Liver (tissue), 3 donors: ENCODE data around the gene ELOVL3.

Experiments
- NR2F2 ChIP-seq: IDR thresholded peaks from 2 replicates; pipeline ENCODE4 v1.6.1; 2016; ENCODE audit warnings: antibody characterized with exemption
- RXRA ChIP-seq, 2 donors: IDR thresholded peaks; 2 replicates each; pipeline ENCODE4 v1.6.1; 2017 to 2018; ENCODE audit warnings: antibody characterized with exemption in 2 of 2, mild to moderate bottlenecking in 1 of 2
- YY1 ChIP-seq: IDR thresholded peaks from 2 replicates; pipeline ENCODE4 v1.6.1; 2016; ENCODE audit warnings: antibody characterized with exemption, mild to moderate bottlenecking
- TF ChIP-seq, protein P1 (sequence below): fragments of 150-350 bp; IDR thresholded peaks from 2 replicates; pipeline ENCODE4 v1.5.1; 2017; ENCODE audit warnings: improper control_type of control experiment, low read depth, low read length; ENCODE audit not compliant: missing input control
- donor health status: healthy.
- donor health status: healthy.

DNA sequence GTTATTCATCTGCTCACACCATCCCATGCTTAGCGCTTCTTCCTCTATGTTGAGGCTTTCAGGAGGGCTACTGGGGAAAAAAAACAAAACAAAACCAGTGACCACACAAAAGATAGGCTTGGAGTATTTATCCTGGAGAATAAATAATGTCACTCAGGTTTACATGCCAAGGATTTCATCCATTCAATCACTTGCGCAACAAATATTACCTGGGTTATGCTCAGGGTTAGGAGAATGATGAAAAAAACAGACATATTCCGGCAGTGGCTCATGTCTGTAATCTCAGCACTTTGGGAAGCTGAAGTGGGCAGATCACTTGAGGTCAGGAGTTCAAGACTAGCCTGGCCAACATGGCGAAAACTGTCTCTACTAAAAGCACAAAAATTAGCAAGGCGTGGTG is 3.3 kb upstream of the ELOVL3 start:
- TF ChIP-seq, protein P1, sequence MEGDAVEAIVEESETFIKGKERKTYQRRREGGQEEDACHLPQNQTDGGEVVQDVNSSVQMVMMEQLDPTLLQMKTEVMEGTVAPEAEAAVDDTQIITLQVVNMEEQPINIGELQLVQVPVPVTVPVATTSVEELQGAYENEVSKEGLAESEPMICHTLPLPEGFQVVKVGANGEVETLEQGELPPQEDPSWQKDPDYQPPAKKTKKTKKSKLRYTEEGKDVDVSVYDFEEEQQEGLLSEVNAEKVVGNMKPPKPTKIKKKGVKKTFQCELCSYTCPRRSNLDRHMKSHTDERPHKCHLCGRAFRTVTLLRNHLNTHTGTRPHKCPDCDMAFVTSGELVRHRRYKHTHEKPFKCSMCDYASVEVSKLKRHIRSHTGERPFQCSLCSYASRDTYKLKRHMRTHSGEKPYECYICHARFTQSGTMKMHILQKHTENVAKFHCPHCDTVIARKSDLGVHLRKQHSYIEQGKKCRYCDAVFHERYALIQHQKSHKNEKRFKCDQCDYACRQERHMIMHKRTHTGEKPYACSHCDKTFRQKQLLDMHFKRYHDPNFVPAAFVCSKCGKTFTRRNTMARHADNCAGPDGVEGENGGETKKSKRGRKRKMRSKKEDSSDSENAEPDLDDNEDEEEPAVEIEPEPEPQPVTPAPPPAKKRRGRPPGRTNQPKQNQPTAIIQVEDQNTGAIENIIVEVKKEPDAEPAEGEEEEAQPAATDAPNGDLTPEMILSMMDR = no peak
- TF ChIP-seq RXRA (IDR thresholded peaks at IDR 0.05) (no peak), NR2F2 (no peak), YY1 (no peak)
